NCI-H187 (cell line): ENCODE measurements around the gene TMEM53.

ENCODE experiments used
- DNase-seq, 2 experiments: peaks; one replicate each; lab custom pipeline; 2025; lab: John Stamatoyannopoulos, UW

The TMEM53 gene

GRCh38 chr1:44696789-44697345 is 22.6 kb upstream of the TMEM53 start:
- DNase-seq = no peak

- DNase-seq = no peak
These were observed 21.8 kb upstream of the TMEM53 start for GRCh38 chr1:44696101-44696500.

- DNase-seq = no peak
These were observed 21.4 kb upstream of the TMEM53 start for GRCh38 chr1:44695671-44696070.

GRCh38 chr1:44694863-44695478 is 20.7 kb upstream of the TMEM53 start:
- DNase-seq = no peak

GRCh38 chr1:44693900-44694299 is 19.6 kb upstream of the TMEM53 start:
- no peak for DNase-seq

GRCh38 chr1:44693159-44693558 is 18.9 kb upstream of the TMEM53 start:
- no peak for DNase-seq

- no peak for DNase-seq
These were observed 15.1 kb upstream of the TMEM53 start for GRCh38 chr1:44689447-44689765.

- DNase-seq = no peak
These were observed 14.6 kb upstream of the TMEM53 start for GRCh38 chr1:44688760-44689446.

GRCh38 chr1:44685881-44686280 is 11.6 kb upstream of the TMEM53 start:
- DNase-seq = no peak

GRCh38 chr1:44685218-44685617 is 10.9 kb upstream of the TMEM53 start:
- no peak for DNase-seq

GRCh38 chr1:44684525-44684924 is 10.2 kb upstream of the TMEM53 start:
- DNase-seq = no peak

- no peak for DNase-seq
These were observed 8.6 kb upstream of the TMEM53 start for GRCh38 chr1:44682883-44683265.

- no peak for DNase-seq
These were observed 7.9 kb upstream of the TMEM53 start for GRCh38 chr1:44681905-44682882.

- no peak for DNase-seq
These were observed 5.2 kb upstream of the TMEM53 start for GRCh38 chr1:44679468-44679867.

- no peak for DNase-seq
These were observed 4.3 kb upstream of the TMEM53 start for GRCh38 chr1:44678626-44679025.

- DNase-seq = no peak
These were observed 3.8 kb upstream of the TMEM53 start for GRCh38 chr1:44678120-44678519.

GRCh38 chr1:44677201-44677766 is 3.0 kb upstream of the TMEM53 start:
- DNase-seq = no peak

GRCh38 chr1:44676484-44677200 is 2.4 kb upstream of the TMEM53 start:
- DNase-seq = no peak

- DNase-seq = no peak
These were observed 905 bp upstream of the TMEM53 start for GRCh38 chr1:44675186-44675585.

- no peak for DNase-seq
These were observed 587 bp downstream of the TMEM53 start for GRCh38 chr1:44673675-44674112.

GRCh38 chr1:44672961-44673674 is 1.2 kb downstream of the TMEM53 start:
- no peak for DNase-seq
